Measurements from ENCODE around the gene MEGF8. TPM values are rescaled to one million over a fixed set of nuclear protein-coding genes. Genes with fewer than 3 reads are reported as not detected.

Gene MEGF8
- total and polyA plus RNA-seq, 7 donors = 3.3 to 21.1 (median 8.1) TPM

- intact Hi-C loops (cut with DNase I) = no loop called here
- H3K27ac ChIP-seq = no peak overlapping the region
- H3K4me3 ChIP-seq = no peak overlapping the region
- DNase-seq (peak in 1 of 2 donors; percentile 10), ATAC-seq (no peak)
- H3K4me1 ChIP-seq = peaks cover 18% of the 10 kb centered on the region
- no peak for TF ChIP-seq CTCF (IDR thresholded peaks at IDR 0.05)
- peaks cover 8 to 73% of the 10 kb centered on the region in 2 donors for H3K36me3 ChIP-seq (ENCODE audit: insufficient read depth in 1 of 2, low read depth in 1 of 2)
- H3K27me3 ChIP-seq (ENCODE audit: insufficient read depth in 3 of 3, low read length in 2 of 3) = no peaks in the 10 kb centered on the region
- WGBS, 3 donors = 89 to 93% (median 91%) methylated on average over 21 to 22 of the region's 22 CpGs
- no peaks in the 10 kb centered on the region for H3K9me3 ChIP-seq
These were observed 36.4 kb upstream of the MEGF8 start for GRCh38 chr19:42288881-42289555.

DNA sequence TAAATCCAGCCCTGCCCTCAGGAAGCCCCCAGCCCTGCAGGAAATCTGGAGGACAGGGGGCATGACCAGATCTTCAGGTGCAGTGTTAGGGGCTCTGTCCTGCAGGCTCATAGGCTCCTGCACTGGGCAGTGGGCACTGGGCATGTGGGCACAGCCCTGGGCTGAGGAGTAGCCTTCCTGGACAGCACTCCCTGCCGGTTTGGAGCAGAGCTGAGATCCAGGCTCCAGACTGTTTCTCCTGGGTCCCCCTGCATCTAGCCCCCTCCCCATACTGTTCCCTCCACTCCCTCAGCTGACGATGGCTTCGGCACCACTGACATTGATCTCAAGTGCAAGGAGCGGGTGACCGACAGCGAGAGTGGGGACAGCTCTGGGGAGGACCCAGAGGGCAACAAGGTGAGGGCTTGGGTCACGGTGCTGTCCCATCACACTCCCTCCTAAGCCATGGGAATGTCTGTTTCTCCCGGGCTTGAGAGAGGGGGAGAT lies 35.8 kb upstream of the MEGF8 start:
- no peak for ATAC-seq
- Histone ChIP-seq H3K36me3 (ENCODE audit: insufficient read depth in 1 of 2, low read depth in 1 of 2) (peaks cover 8 to 79% of the 10 kb centered on the region in 2 donors), H3K27ac (no peak overlapping the region), H3K9me3 (no peaks in the 10 kb centered on the region), H3K4me3 (no peak overlapping the region), H3K4me1 (peaks cover 18% of the 10 kb centered on the region), H3K27me3 (ENCODE audit: insufficient read depth in 3 of 3, low read length in 2 of 3) (no peaks in the 10 kb centered on the region)
- 82 to 84% (median 82%) methylated on average over 8 of the region's 8 CpGs for WGBS, 3 donors
- DNase-seq = peak in 1 of 2 donors; percentile 13
- intact Hi-C loops (cut with DNase I) = loop anchor here in 1 of 2 donors (10.0 kb wide), 1 partner anchor 155 kb away; the partner anchor contains the start of gene POU2F2
- TF ChIP-seq CTCF (IDR thresholded peaks at IDR 0.05) = no peak

DNA sequence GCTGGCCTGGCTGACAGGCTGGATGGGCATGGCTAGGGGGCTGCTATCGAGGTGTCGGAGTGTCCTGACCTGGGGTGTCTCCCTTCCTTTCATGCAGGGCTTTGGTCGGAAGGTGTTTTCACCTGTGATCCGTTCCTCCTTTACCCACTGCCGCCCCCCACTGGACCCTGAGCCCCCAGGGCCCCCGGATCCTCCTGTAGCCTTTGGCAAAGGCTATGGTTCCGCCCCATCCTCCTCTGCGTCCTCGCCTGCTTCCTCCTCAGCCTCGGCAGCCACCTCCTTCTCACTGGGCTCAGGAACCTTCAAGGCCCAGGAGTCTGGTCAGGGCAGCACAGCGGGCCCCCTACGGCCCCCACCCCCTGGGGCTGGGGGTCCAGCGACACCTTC lies 35.3 kb upstream of the MEGF8 start:
- no peak for TF ChIP-seq CTCF (IDR thresholded peaks at IDR 0.05)

DNA sequence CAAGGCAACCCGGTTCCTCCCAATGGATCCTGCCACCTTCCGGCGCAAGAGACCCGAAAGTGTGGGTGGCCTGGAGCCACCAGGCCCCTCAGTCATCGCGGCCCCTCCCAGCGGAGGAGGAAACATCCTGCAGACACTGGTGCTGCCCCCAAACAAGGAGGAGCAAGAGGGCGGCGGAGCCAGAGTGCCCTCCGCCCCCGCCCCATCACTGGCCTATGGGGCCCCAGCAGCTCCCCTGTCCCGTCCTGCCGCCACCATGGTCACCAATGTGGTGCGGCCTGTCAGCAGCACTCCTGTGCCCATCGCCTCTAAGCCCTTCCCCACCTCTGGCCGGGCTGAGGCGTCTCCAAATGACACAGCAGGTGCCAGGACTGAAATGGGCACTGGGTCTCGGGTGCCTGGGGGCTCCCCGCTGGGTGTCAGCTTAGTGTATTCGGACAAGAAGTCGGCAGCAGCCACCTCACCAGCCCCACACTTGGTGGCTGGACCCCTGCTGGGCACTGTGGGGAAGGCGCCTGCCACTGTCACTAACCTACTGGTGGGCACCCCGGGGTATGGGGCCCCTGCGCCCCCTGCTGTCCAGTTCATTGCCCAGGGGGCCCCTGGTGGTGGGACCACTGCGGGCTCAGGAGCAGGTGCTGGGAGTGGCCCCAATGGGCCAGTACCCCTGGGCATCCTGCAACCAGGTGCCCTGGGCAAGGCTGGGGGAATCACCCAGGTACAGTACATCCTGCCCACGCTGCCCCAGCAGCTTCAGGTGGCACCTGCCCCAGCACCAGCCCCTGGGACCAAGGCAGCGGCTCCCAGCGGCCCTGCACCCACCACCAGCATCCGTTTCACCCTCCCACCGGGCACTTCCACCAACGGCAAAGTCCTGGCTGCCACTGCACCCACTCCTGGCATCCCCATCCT lies 34.7 kb upstream of the MEGF8 start:
- no peaks in the 10 kb centered on the region for H3K9me3 ChIP-seq
- TF ChIP-seq CTCF (IDR thresholded peaks at IDR 0.05) = no peak
- ATAC-seq = peak in 1 of 4 donors; percentile 23
- H3K4me1 ChIP-seq = peaks cover 9% of the 10 kb centered on the region
- 80 to 87% (median 81%) methylated on average over 21 to 31 of the region's 31 CpGs for WGBS, 3 donors
- intact Hi-C loops (cut with DNase I) = loop anchor here in 1 of 2 donors (10.0 kb wide), 1 partner anchor 156 kb away; the partner anchor contains the start of gene POU2F2
- no peak overlapping the region for H3K27ac ChIP-seq
- peak; percentile 27 to 59 for DNase-seq
- no peak overlapping the region for H3K4me3 ChIP-seq
- H3K27me3 ChIP-seq (ENCODE audit: insufficient read depth in 3 of 3, low read length in 2 of 3) = no peaks in the 10 kb centered on the region
- H3K36me3 ChIP-seq (ENCODE audit: insufficient read depth in 1 of 2, low read depth in 1 of 2) = peaks cover 8 to 89% of the 10 kb centered on the region in 2 donors

More for the DNA sequence above, 35.3 kb upstream of the MEGF8 start:
- no peaks in the 10 kb centered on the region for H3K27me3 ChIP-seq (ENCODE audit: insufficient read depth in 3 of 3, low read length in 2 of 3)
- intact Hi-C loops (cut with DNase I) = loop anchor here in 1 of 2 donors (10.0 kb wide), 1 partner anchor 155 kb away; the partner anchor contains the start of gene POU2F2
- whole genome bisulfite sequencing, 3 donors = 80 to 86% (median 81%) methylated on average over 11 to 13 of the region's 13 CpGs
- DNase-seq (peak in 1 of 2 donors; percentile 7), ATAC-seq (no peak)
- H3K36me3 ChIP-seq (ENCODE audit: insufficient read depth in 1 of 2, low read depth in 1 of 2) = peaks cover 8 to 84% of the 10 kb centered on the region in 2 donors
- H3K27ac ChIP-seq = no peak overlapping the region
- H3K9me3 ChIP-seq = no peaks in the 10 kb centered on the region
- H3K4me3 ChIP-seq = no peak overlapping the region
- peaks cover 16% of the 10 kb centered on the region for H3K4me1 ChIP-seq

Data from psoas muscle (tissue), 8 donors.